Upper lobe of left lung (tissue), 4 donors: ENCODE data around the gene GALR1.

Experiments used
- EP300 ChIP-seq, 4 donors: sonication (generic); formaldehyde crosslinking; IDR thresholded peaks; one replicate each; pipeline ENCODE4 v1.5.1; 2017; ENCODE audit warnings: antibody characterized with exemption in 4 of 4, control low read depth in 2 of 4
- POLR2A ChIP-seq, 4 donors: fragments of 450-650 bp; IDR thresholded peaks; one replicate each; pipeline ENCODE4 v1.5.1; 2016 to 2017; ENCODE audit warnings: antibody characterized with exemption in 4 of 4, mild to moderate bottlenecking in 2 of 4
- POLR2AphosphoS5 ChIP-seq, 2 donors: sonication (generic); formaldehyde crosslinking; IDR thresholded peaks; one replicate each; pipeline ENCODE4 v1.5.1; 2017; ENCODE audit warnings: antibody characterized with exemption in 2 of 2
- TF ChIP-seq, protein P1 (sequence below), 6 experiments: fragments of 450-650 bp in 4 of 6; fragments of 200-600 bp in 2 of 6; sonication (generic) in 2 of 6; IDR thresholded peaks; one replicate each; pipeline ENCODE4 v1.5.1; 2016 to 2019; ENCODE audit warnings: antibody characterized with exemption in 6 of 6

DNA sequence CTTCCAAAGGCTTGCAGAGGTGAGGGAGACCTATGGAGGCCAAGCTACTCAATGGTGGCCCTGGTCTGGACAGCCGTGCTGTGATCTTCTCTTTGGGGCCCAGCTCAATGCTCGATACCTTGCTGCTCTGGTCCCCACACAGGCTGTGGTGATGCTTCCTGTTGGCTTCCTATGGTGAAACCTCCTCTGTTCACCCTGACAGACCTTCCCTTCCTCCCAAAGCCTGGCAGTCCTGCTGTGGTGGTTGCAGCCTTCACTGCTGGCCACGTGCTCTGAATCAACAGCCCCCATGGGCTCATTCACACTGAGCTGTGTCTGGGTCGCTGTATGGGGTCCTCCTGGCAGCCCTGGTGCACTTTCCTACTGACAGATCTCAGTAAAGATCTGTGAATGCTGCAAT, 31.0 kb upstream of the GALR1 start:
- TF ChIP-seq, protein P1, sequence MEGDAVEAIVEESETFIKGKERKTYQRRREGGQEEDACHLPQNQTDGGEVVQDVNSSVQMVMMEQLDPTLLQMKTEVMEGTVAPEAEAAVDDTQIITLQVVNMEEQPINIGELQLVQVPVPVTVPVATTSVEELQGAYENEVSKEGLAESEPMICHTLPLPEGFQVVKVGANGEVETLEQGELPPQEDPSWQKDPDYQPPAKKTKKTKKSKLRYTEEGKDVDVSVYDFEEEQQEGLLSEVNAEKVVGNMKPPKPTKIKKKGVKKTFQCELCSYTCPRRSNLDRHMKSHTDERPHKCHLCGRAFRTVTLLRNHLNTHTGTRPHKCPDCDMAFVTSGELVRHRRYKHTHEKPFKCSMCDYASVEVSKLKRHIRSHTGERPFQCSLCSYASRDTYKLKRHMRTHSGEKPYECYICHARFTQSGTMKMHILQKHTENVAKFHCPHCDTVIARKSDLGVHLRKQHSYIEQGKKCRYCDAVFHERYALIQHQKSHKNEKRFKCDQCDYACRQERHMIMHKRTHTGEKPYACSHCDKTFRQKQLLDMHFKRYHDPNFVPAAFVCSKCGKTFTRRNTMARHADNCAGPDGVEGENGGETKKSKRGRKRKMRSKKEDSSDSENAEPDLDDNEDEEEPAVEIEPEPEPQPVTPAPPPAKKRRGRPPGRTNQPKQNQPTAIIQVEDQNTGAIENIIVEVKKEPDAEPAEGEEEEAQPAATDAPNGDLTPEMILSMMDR (IDR thresholded peaks at IDR 0.05), result no peak
- TF ChIP-seq POLR2A (IDR thresholded peaks at IDR 0.05), result no peak
- TF ChIP-seq POLR2AphosphoS5 (IDR thresholded peaks at IDR 0.05), result no peak
- TF ChIP-seq EP300 (IDR thresholded peaks at IDR 0.05), result no peak
